GM04504 (cell line): Measurements from ENCODE around the gene EFEMP1.

ENCODE experiments used
- DNase-seq: peaks from one replicate; pipeline ENCODE4 v3.0.0-alpha.2; 2012; ENCODE audit warnings: low read depth

Gene EFEMP1

DNA sequence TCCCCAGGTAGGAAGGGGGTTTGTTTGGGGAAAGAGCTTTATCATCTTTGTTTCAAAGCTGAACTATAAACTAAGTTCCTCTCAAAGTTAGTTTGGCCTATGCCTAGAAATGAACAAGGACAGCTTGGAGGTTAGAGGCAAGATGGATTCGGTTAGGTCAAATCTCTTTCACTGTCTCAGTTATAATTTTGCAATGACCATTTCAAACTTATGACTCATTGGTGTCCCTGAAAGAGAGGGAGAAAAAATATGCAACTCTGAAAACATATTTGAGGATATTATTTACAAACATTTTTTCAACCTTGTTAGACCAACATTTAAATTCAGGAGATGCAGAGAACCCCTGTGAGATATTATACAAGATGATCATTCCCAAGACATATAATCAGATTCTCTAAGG, 95.7 kb downstream of the EFEMP1 start:
- no peak for DNase-seq

DNA sequence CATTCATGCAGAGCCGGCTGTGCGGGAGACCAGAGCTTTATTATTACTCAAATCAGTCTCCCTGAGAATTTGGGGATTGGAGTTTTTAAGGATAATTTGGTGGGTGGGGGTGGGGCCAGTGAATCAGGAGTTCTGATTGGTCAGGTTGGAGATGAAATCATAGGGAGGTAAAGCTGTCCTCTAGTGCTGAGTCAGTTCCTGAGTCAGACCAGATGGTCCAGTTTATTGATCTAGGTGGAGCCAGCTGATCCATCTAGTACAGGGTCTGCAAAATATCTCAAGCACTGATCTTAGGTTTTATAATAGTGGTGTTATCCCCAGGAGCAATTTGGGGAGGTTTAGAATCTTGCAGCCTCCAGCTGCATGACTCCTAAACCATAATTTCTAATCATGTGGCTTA, 96.2 kb downstream of the EFEMP1 start:
- peak; percentile 11 for DNase-seq

DNA sequence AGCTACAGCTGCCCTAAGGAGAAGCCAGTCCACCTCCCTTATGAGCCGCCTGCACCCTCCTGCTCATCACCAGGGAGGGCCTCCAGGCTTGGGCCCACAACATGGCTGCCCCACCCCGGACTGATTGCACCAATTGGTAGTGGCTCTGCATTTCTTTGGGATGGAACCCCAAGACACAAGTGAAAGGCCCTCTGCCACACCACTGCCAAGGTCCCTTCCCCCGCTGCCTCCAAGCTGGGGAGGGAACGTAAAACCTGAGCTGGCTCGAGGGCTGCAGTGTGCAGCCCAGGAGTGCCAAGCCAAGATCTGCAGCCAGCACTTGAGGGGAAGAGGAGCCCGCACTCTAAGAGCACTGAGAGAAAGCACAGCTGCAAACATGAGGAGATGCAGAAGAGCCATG, 97.3 kb downstream of the EFEMP1 start:
- DNase-seq: no peak

DNA sequence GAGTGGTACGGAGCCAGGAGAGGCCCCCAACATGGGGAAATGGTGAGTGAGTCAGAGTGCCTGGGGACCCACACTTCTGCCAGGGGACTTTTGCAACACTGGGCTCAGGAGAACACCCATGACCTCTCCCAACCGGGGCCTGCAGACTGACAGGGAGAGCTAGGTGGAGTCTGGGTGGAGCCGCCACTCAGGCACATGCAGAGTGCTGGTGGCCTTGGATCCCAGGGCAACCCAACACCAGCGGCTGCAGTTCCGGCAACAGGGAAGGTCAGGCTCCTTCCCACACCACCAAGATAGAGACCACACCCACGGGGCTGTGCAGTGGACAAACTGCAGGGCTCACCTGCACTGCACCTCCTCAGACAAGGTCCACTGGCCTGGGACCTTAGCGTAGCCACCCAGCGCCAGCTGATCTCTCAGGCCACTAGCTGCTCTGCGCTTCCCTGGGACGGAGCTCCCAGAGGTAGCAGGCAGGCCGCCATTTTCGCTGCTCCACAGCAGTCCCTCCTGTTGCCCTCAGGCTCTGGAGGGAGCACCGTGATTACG, 99.0 kb downstream of the EFEMP1 start:
- no peak for DNase-seq
